NT2/D1 (cell line): ENCODE measurements around the gene ZBTB16.

ENCODE experiments used
- YY1 ChIP-seq: IDR thresholded peaks from 2 replicates; pipeline ENCODE4 v1.6.1; 2011; ENCODE audit not compliant: insufficient read length, insufficient read depth
- ZNF274 ChIP-seq: IDR thresholded peaks from 2 replicates; pipeline ENCODE4 v1.6.1; 2011; ENCODE audit warnings: mild to moderate bottlenecking, low read depth, low read length

DNA sequence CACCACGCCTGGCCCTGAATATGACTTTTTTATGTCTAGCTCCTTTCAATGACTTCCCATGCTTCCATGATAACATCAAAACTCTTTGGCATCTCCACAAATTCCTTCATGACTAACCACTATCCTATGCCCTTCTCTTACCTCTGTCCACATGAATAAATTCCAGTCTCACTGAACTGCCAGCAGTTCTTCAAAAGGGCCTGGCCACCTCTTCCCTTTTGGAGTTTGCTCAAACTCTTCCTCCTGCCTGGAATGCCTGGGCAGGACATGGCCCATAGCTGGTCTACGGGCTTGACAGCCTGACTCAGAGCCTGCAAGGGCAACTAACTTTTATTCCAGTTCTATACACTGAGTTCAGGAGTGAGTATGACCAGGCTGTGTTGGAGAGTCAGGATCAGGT, 41.8 kb upstream of the ZBTB16 start:
- TF ChIP-seq ZNF274 (no peak), YY1 (no peak)
